ENCODE results near the gene HIGD2B. TPM values are rescaled to one million over a fixed set of nuclear protein-coding genes. Genes with fewer than 3 reads are reported as not detected.
A peak's percentile ranks its signal among the peaks of the same experiment; 100 is the strongest.

HIGD2B gene
- total and polyA plus RNA-seq, 9 of the 15 experiments (the other 6 are each of a cell fraction or from before 2014, with no cell fraction given), result 0.04 to 0.18 (median 0.14) TPM; not detected in 6

DNA sequence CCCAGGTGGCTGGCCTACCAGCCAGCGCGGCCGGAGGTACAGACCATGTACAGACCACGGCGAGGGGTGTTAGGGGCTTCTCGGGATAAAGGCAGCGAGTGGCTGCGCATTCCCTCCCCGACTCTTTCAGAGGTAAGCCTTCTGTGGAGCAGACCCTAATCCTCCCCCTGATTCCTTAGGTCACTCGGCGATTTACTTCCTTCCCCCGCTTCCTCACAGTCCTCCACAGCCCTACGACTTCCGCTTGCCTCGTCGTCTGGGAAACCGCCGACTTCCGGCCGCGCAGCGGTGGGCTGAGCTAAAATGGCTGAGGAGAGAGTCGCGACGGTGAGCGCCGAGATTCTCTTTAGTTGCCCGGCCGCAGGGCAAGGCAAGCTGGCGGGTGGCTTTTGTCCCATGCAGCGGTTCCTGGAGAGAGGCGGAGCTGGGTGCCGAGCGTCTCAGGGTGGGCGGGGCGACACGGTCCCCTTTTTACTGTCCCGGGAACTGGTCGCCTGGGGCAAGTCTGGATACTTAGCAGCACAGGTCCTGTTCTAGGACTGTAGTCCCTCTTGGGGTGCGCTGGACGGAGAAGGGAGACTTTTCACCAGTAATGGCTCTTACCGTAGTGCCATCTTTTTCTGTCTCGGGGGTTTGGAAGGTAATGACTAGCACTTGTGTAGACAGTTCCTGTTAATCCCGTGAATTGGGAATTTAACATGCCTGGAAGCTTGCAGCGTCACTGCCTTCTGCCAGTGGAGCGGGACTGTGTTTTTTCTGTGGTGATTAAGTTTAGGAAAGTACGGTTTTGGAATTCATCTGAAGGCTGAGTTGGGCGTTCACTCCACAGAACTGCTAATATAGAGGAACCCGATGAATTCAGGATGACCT is at the start of gene HIGD2B, which contains the start of gene BBS4 (continued):
- no peak for TF ChIP-seq ATF2 (CRISPR knock-in tag; IDR thresholded peaks at IDR 0.05)
- TF ChIP-seq EGR1 (conservative IDR thresholded peaks at IDR 0.05), result peak; percentile 77
- TF ChIP-seq ZNF217 (CRISPR knock-in tag; IDR thresholded peaks at IDR 0.05), result no peak
- TF ChIP-seq TCF7L2 (IDR thresholded peaks at IDR 0.05; ENCODE audit: low read depth, low read length), result no peak
- TF ChIP-seq GATA2 (CRISPR knock-in tag; IDR thresholded peaks at IDR 0.05), result peak; percentile 31; the same call in 1 of the 2 replicates
- peak; percentile 88 for TF ChIP-seq ETV1 (tag; conservative IDR thresholded peaks at IDR 0.05; ENCODE audit: low read depth)
- no peak; a peak in 1 of 4 replicates for TF ChIP-seq KDM4B (IDR thresholded peaks at IDR 0.05; ENCODE audit: borderline replicate concordance in 2 of 2, low read depth in 1 of 2)
- no peak for TF ChIP-seq HMG20A (CRISPR knock-in tag; conservative IDR thresholded peaks at IDR 0.05)
- 0 out of 2 replicates have a peak, but pooled peaks have one; percentile 22 for TF ChIP-seq THAP12 (CRISPR knock-in tag; IDR thresholded peaks at IDR 0.05)
- TF ChIP-seq POLR2G (IDR thresholded peaks at IDR 0.05; ENCODE audit: low read depth, low read length), result peak; percentile 95
- peak; percentile 51 to 70; a peak in 2 of 4 replicates for TF ChIP-seq MNT (conservative IDR thresholded peaks at IDR 0.05)
- TF ChIP-seq SIN3B (IDR thresholded peaks at IDR 0.05; ENCODE audit: low read depth), result peak; percentile 63; the same call in 1 of the 2 replicates
- TF ChIP-seq, protein P1, sequence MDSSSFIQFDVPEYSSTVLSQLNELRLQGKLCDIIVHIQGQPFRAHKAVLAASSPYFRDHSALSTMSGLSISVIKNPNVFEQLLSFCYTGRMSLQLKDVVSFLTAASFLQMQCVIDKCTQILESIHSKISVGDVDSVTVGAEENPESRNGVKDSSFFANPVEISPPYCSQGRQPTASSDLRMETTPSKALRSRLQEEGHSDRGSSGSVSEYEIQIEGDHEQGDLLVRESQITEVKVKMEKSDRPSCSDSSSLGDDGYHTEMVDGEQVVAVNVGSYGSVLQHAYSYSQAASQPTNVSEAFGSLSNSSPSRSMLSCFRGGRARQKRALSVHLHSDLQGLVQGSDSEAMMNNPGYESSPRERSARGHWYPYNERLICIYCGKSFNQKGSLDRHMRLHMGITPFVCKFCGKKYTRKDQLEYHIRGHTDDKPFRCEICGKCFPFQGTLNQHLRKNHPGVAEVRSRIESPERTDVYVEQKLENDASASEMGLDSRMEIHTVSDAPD (CRISPR knock-in tag; IDR thresholded peaks at IDR 0.05), result no peak
- no peak for TF ChIP-seq ZNF785 (CRISPR knock-in tag; IDR thresholded peaks at IDR 0.05)

All from K562 (cell line).